Measurements from ENCODE around the gene HSBP1L1. TPM values are rescaled to one million over a fixed set of nuclear protein-coding genes. Genes with fewer than 3 reads are reported as not detected.

HSBP1L1 gene
- total RNA-seq, 3 donors from 2014 or later: 33.8 to 73.7 (median 68.4) TPM

DNA sequence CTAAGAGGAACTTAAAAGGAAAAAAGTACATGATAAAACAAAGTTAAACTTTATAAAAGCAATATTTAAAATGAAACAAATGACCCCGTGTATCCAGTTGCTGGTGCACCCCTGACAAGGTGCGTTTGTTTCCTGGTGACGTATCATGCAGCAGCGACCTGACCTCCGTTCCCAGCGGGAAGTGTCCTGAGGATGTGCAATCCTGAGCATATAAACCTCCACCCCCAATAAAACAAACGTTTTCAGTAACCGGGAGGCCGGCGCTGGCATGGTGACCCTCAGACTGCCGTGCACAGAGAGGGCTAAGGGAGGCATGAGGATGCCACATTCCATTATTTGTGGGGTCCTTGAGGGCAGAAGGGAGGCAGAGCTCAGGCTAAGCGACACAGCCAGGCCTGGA is 27.8 kb upstream of the HSBP1L1 start:
- Histone ChIP-seq H3K36me3 (ENCODE audit: low read depth) (no peaks in the 10 kb centered on the region), H3K9me3 (peaks cover 18% of the 10 kb centered on the region), H3K4me3 (no peak overlapping the region), H3K4me1 (ENCODE audit: low read depth) (peaks cover 29% of the 10 kb centered on the region)
- DNase-seq (peak; percentile 61 to 65 (median 63)), ATAC-seq (peak; percentile 59)
- TF ChIP-seq, protein P1, sequence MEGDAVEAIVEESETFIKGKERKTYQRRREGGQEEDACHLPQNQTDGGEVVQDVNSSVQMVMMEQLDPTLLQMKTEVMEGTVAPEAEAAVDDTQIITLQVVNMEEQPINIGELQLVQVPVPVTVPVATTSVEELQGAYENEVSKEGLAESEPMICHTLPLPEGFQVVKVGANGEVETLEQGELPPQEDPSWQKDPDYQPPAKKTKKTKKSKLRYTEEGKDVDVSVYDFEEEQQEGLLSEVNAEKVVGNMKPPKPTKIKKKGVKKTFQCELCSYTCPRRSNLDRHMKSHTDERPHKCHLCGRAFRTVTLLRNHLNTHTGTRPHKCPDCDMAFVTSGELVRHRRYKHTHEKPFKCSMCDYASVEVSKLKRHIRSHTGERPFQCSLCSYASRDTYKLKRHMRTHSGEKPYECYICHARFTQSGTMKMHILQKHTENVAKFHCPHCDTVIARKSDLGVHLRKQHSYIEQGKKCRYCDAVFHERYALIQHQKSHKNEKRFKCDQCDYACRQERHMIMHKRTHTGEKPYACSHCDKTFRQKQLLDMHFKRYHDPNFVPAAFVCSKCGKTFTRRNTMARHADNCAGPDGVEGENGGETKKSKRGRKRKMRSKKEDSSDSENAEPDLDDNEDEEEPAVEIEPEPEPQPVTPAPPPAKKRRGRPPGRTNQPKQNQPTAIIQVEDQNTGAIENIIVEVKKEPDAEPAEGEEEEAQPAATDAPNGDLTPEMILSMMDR (IDR thresholded peaks at IDR 0.05): no peak
- intact Hi-C loops (cut with DNase I, micrococcal nuclease): no loop called here

GRCh38 chr18:79937103-79937860 is 27.2 kb upstream of the HSBP1L1 start:
- intact Hi-C loops (cut with DNase I, micrococcal nuclease): no loop called here
- no peak overlapping the region for H3K4me3 ChIP-seq
- TF ChIP-seq, protein P1 (IDR thresholded peaks at IDR 0.05): no peak
- peaks cover 34% of the 10 kb centered on the region for H3K4me1 ChIP-seq (ENCODE audit: low read depth)
- peaks cover 13% of the 10 kb centered on the region for H3K9me3 ChIP-seq
- DNase-seq: peak in 2 of 3 donors; percentile 29 to 39
- no peak for ATAC-seq
- no peaks in the 10 kb centered on the region for H3K36me3 ChIP-seq (ENCODE audit: low read depth)

DNA sequence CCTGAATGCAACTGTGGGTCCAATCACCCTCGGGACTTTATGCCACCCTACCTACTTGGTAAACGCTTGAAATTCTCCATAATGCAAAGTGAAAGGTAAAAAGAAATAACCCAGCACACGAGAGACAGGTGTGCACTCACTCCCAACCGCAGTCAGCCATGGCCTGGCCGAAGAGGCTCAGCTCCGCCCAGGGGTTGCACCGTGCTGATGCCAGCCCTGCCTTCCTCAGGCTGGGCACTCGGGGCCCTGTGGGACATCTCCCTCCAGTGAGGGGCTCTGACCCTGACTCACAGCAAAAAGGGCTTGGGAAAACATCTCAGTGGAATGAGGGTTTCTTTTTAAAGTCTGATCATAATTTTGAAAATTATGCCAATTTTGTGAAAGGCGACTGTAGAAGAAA is 26.2 kb upstream of the HSBP1L1 start:
- DNase-seq (peak; percentile 35 to 63 (median 57)), ATAC-seq (no peak)
- Histone ChIP-seq H3K9me3 (peaks cover 4% of the 10 kb centered on the region), H3K4me1 (ENCODE audit: low read depth) (peaks cover 41% of the 10 kb centered on the region), H3K36me3 (ENCODE audit: low read depth) (no peaks in the 10 kb centered on the region), H3K4me3 (no peak overlapping the region)
- intact Hi-C loops (cut with DNase I, micrococcal nuclease): no loop called here
- TF ChIP-seq, protein P1 (IDR thresholded peaks at IDR 0.05): no peak

DNA sequence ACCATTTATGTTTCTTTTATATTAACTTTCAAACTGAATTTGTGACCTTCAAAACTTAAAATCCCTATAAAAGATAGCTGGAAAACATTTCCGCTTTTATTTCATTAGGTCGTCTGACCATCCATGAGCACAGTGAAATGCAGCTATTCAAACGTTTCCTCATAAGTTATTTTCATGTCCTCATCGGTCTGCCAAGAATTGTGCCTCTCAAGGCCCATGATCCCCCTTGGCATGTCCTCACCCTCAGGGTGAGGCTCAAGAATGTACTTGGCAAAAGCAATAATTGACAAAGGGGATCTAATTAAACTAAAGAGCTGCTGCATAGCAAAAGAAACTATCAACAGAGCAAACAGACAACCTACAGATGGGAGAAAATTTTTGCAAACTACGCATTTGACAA is 25.3 kb upstream of the HSBP1L1 start:
- DNase-seq: peak in 2 of 3 donors; percentile 5 to 18
- no peaks in the 10 kb centered on the region for H3K36me3 ChIP-seq (ENCODE audit: low read depth)
- no peak for ATAC-seq
- intact Hi-C loops (cut with DNase I, micrococcal nuclease): no loop called here
- H3K4me1 ChIP-seq (ENCODE audit: low read depth): peaks cover 47% of the 10 kb centered on the region
- H3K4me3 ChIP-seq: no peak overlapping the region
- TF ChIP-seq, protein P1 (IDR thresholded peaks at IDR 0.05): no peak
- H3K9me3 ChIP-seq: no peaks in the 10 kb centered on the region

DNA sequence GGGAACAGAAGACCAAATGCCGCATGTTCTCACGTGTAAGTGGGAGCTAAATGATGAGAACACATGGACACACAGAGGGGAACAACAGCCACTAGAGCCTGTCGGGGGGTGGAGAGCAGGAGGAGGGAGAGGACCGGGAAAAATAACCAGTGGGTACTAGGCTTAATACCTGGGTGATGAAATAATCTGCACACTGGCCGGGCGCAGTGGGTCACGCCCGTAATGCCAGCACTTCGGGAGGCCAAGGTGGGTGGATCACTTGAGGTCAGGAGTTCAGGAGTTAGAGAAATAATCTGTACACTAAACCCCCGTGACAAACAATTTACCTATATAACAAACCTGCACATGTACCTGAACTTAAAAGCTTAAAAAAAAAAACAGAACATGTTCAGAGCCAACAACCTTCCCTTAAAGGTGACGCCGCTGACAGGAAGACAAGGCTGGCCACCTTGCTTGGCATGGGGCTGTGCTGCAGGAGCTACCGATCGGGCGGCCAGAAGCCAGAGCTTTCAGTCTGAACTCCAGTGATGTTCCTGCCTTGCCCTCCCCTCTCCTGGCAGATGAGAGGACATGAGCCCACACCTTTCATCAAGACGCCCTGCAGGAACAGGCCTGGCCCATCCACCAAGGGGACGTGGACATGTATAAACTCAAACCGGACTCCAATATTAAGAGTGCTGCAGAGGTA is 24.2 kb upstream of the HSBP1L1 start:
- Histone ChIP-seq H3K4me3 (no peak overlapping the region), H3K4me1 (ENCODE audit: low read depth) (peaks cover 45% of the 10 kb centered on the region), H3K36me3 (ENCODE audit: low read depth) (no peaks in the 10 kb centered on the region), H3K9me3 (no peaks in the 10 kb centered on the region)
- TF ChIP-seq, protein P1 (IDR thresholded peaks at IDR 0.05): no peak
- DNase-seq: peak; percentile 6 to 41 (median 30)
- ATAC-seq: no peak
- intact Hi-C loops (cut with DNase I, micrococcal nuclease): no loop called here
